Measurements from ENCODE around the gene LRRC27. TPM values are rescaled to one million over a fixed set of nuclear protein-coding genes. Genes with fewer than 3 reads are reported as not detected.
"Not testable (repeated sequence)": the region's sequence is repeated elsewhere in the genome, so short reads cannot be mapped to it uniquely, and the experiment has no call there.

Gene LRRC27
- polyA plus RNA-seq, 1 donor: 7.3 TPM

- DNase-seq (ENCODE audit: low read depth): not testable (repeated sequence)
Measured at GRCh38 chr10:132337854-132338253, 5.9 kb downstream of the LRRC27 start.

- DNase-seq (ENCODE audit: low read depth): no peak
Measured at GRCh38 chr10:132338876-132339275, 6.9 kb downstream of the LRRC27 start.

- no peak for DNase-seq (ENCODE audit: low read depth)
Measured at GRCh38 chr10:132339276-132339675, 7.3 kb downstream of the LRRC27 start.

- no peak for DNase-seq (ENCODE audit: low read depth)
Measured at GRCh38 chr10:132341017-132341416, 9.0 kb downstream of the LRRC27 start.

- DNase-seq (ENCODE audit: low read depth): no peak
Measured at GRCh38 chr10:132341781-132342180, 9.8 kb downstream of the LRRC27 start.

GRCh38 chr10:132342553-132342952 lies 10.6 kb downstream of the LRRC27 start:
- DNase-seq (ENCODE audit: low read depth): no peak

- no peak for DNase-seq (ENCODE audit: low read depth)
Measured at GRCh38 chr10:132344386-132344785, 12.4 kb downstream of the LRRC27 start.

GRCh38 chr10:132345345-132345744 lies 13.4 kb downstream of the LRRC27 start:
- no peak for DNase-seq (ENCODE audit: low read depth)

- DNase-seq (ENCODE audit: low read depth): no peak
Measured at GRCh38 chr10:132346806-132347205, 14.8 kb downstream of the LRRC27 start.

- DNase-seq (ENCODE audit: low read depth): no peak
Measured at GRCh38 chr10:132347211-132347930, 15.4 kb downstream of the LRRC27 start.

GRCh38 chr10:132347931-132348267 lies 15.9 kb downstream of the LRRC27 start:
- no peak for DNase-seq (ENCODE audit: low read depth)

- DNase-seq (ENCODE audit: low read depth): no peak
Measured at GRCh38 chr10:132349766-132350165, 17.8 kb downstream of the LRRC27 start.

- DNase-seq (ENCODE audit: low read depth): no peak
Measured at GRCh38 chr10:132350391-132350790, 18.4 kb downstream of the LRRC27 start.

- DNase-seq (ENCODE audit: low read depth): no peak
Measured at GRCh38 chr10:132350946-132351345, 19.0 kb downstream of the LRRC27 start.

GRCh38 chr10:132351611-132352010 lies 19.6 kb downstream of the LRRC27 start:
- no peak for DNase-seq (ENCODE audit: low read depth)

- DNase-seq (ENCODE audit: low read depth): not testable (repeated sequence)
Measured at GRCh38 chr10:132352462-132353308, 20.7 kb downstream of the LRRC27 start.

GRCh38 chr10:132353456-132354355 lies 21.7 kb downstream of the LRRC27 start:
- DNase-seq (ENCODE audit: low read depth): no peak

GRCh38 chr10:132354356-132355094 lies 22.5 kb downstream of the LRRC27 start:
- DNase-seq (ENCODE audit: low read depth): no peak

GRCh38 chr10:132355297-132355696 lies 23.3 kb downstream of the LRRC27 start:
- no peak for DNase-seq (ENCODE audit: low read depth)

- DNase-seq (ENCODE audit: low read depth): no peak
Measured at GRCh38 chr10:132355754-132356153, 23.8 kb downstream of the LRRC27 start.

GRCh38 chr10:132356621-132357195 lies 24.7 kb downstream of the LRRC27 start:
- DNase-seq (ENCODE audit: low read depth): no peak
